K562 (cell line): ENCODE measurements around the gene ABL1. TPM values are rescaled to one million over a fixed set of nuclear protein-coding genes. Genes with fewer than 3 reads are reported as not detected.

Experiments used
- ATAC-seq: fragments of 200-7000 bp; cut with Tn5 transposase; 3 replicates; pipeline ENCODE4 v1.9.1; 2020; ENCODE audit warnings: moderate library complexity
- BruUV-seq: library from RNA; stranded (reverse); fragments of 400-500 nt; replicated peaks from 2 replicates; lab custom pipeline; 2021; lab: Mats Ljungman, UMichigan
- CTCF ChIA-PET: fragments of 300-600 bp; formaldehyde crosslinking; extraction: SDS; loops from one replicate; lab custom pipeline; 2021; ENCODE audit warnings: low intra/inter-chr PET ratio; lab: Yijun Ruan, JAX
- POLR2A ChIA-PET: fragments of 300-600, 350-650 bp; sonication (Branson Sonifier 250); formaldehyde crosslinking; extraction: SDS; loops from one replicate; lab custom pipeline; 2021; ENCODE audit warnings: antibody characterized with exemption, inconsistent platforms; lab: Yijun Ruan, JAX
- DNase-seq, 4 experiments: peaks; one replicate each; pipeline versions ENCODE4 v3.0.0 to v3.0.0-alpha.2; 2011 to 2018; ENCODE audit warnings: low spot score in 3 of 4, mixed read lengths in 3 of 4; ENCODE audit errors: extremely low read depth in 1 of 4
- FAIRE-seq: peaks from 2 replicates; lab custom pipeline; 2011; peaks lifted over from hg19 to GRCh38; lab: Jason Lieb, UNC
- H2AFZ ChIP-seq: 2 replicates; pipeline ENCODE4 v1.6.0; 2011; ENCODE audit warnings: low read depth, low read length, control low read depth, inconsistent platforms
- H3K27ac ChIP-seq: fragments of 200-600 bp; 3 replicates; pipeline ENCODE4 v1.8.0; 2011; ENCODE audit warnings: low read depth, mild to moderate bottlenecking, control low read depth, inconsistent platforms, low read length, moderate library complexity, mixed read lengths; ENCODE audit errors: extremely low read depth
- H3K27me3 ChIP-seq, 2 experiments: fragments of 300-600 bp in 1 of 2; 2 replicates in 1 of 2; 3 replicates in 1 of 2; pipeline versions ENCODE4 v1.6.0 to v1.8.0; 2011; ENCODE audit warnings: inconsistent platforms in 2 of 2, low read length in 2 of 2, mild to moderate bottlenecking in 1 of 2, mixed read lengths in 1 of 2, moderate library complexity in 1 of 2; ENCODE audit not compliant: control insufficient read depth in 2 of 2, insufficient read depth in 2 of 2
- H3K36me3 ChIP-seq: fragments of 300-600 bp; 3 replicates; pipeline ENCODE4 v1.8.0; 2011; ENCODE audit warnings: mild to moderate bottlenecking, low read length, inconsistent platforms; ENCODE audit not compliant: control insufficient read depth, insufficient read depth
- H3K4me1 ChIP-seq, 2 experiments: fragments of 200-600 bp in 1 of 2; replicated peaks in 1 of 2; 2 replicates in 1 of 2; 3 replicates in 1 of 2; pipeline versions ENCODE4 v1.5.1 to v1.8.0; 2011; ENCODE audit warnings: inconsistent platforms in 2 of 2, low read length in 2 of 2, mild to moderate bottlenecking in 1 of 2, mixed read lengths in 1 of 2, moderate library complexity in 1 of 2; ENCODE audit not compliant: control insufficient read depth in 2 of 2, insufficient read depth in 2 of 2
- H3K4me2 ChIP-seq: 2 replicates; pipeline ENCODE4 v1.6.1; 2011; ENCODE audit warnings: low read length, control low read depth, inconsistent platforms, mixed read lengths; ENCODE audit not compliant: insufficient read depth
- H3K4me3 ChIP-seq: fragments of 200-600 bp; sonication (generic), shearing (Covaris generic); 2 replicates; pipeline ENCODE4 v1.5.1; 2016; ENCODE audit warnings: control low read depth, inconsistent platforms
- H3K79me2 ChIP-seq: fragments of 200-600 bp; 3 replicates; pipeline ENCODE4 v1.8.0; 2011; ENCODE audit warnings: low read length, inconsistent platforms; ENCODE audit not compliant: control insufficient read depth, insufficient read depth
- H3K9ac ChIP-seq, 2 experiments: 2 replicates each; pipeline versions ENCODE4 v1.6.0 to v1.6.1; 2011; ENCODE audit warnings: low read depth in 2 of 2, low read length in 2 of 2, control low read depth in 1 of 2, inconsistent platforms in 1 of 2, mild to moderate bottlenecking in 1 of 2, mixed read lengths in 1 of 2; ENCODE audit not compliant: insufficient read depth in 1 of 2
- H3K9me1 ChIP-seq: one replicate; pipeline ENCODE4 v1.6.0; 2011; ENCODE audit warnings: inconsistent platforms, mild to moderate bottlenecking, low read length, moderate library complexity; ENCODE audit not compliant: control insufficient read depth, insufficient read depth
- H3K9me3 ChIP-seq: replicated peaks from 2 replicates; pipeline ENCODE4 v1.5.1; 2011; ENCODE audit warnings: low read depth, low read length, inconsistent platforms; ENCODE audit not compliant: control insufficient read depth, insufficient read depth
- H4K20me1 ChIP-seq: replicated peaks from 2 replicates; pipeline ENCODE4 v1.6.1; 2011; ENCODE audit warnings: low read length, inconsistent platforms, mixed read lengths; ENCODE audit not compliant: control insufficient read depth, insufficient read depth
- EP300 ChIP-seq: IDR thresholded peaks from 2 replicates; pipeline ENCODE4 v1.6.1; 2012; ENCODE audit warnings: low read length, improper control_type of control experiment
- EP400 ChIP-seq: fragments of 450-650 bp; IDR thresholded peaks from 2 replicates; pipeline ENCODE4 v1.6.1; 2017; ENCODE audit warnings: antibody characterized with exemption, mild to moderate bottlenecking, moderate library complexity
- ETV6 ChIP-seq, 3 experiments: fragments of 150-350 bp in 1 of 3; sonication (generic) in 1 of 3; formaldehyde crosslinking in 1 of 3; IDR thresholded peaks; 2 replicates each; pipeline versions ENCODE4 v1.6.1 to v1.8.0; 2014 to 2022; ENCODE audit warnings: borderline replicate concordance in 2 of 3, low read depth in 2 of 3, antibody characterized with exemption in 1 of 3, low read length in 1 of 3, mild to moderate bottlenecking in 1 of 3, missing genetic modification reagents in 1 of 3
- FOXJ3 ChIP-seq: sonication (generic); formaldehyde crosslinking; IDR thresholded peaks from 2 replicates; pipeline ENCODE4 v1.4.0; 2020; ENCODE audit warnings: mild to moderate bottlenecking, missing genetic modification reagents
- GABPB1 ChIP-seq: sonication (generic); formaldehyde crosslinking; IDR thresholded peaks from 2 replicates; pipeline ENCODE4 v1.8.0; 2022; ENCODE audit warnings: mild to moderate bottlenecking, missing genetic modification reagents
- HDGF ChIP-seq: fragments of 450-650 bp; IDR thresholded peaks from 2 replicates; pipeline ENCODE4 v1.6.1; 2016
- HES1 ChIP-seq: fragments of 450-650 bp; IDR thresholded peaks from 2 replicates; pipeline ENCODE4 v1.6.1; 2016; ENCODE audit warnings: low read depth, mild to moderate bottlenecking, moderate library complexity
- KAT7 ChIP-seq: sonication (generic); formaldehyde crosslinking; IDR thresholded peaks from 2 replicates; pipeline ENCODE4 v1.8.0; 2022; ENCODE audit warnings: missing genetic modification reagents, mild to moderate bottlenecking, borderline replicate concordance
- KLF16 ChIP-seq: IDR thresholded peaks from 2 replicates; pipeline ENCODE4 v1.6.1; 2016; ENCODE audit warnings: antibody characterized with exemption
- RBM25 ChIP-seq: fragments of 200-400 bp; formaldehyde crosslinking; IDR thresholded peaks from 2 replicates; pipeline ENCODE4 v1.6.1; 2018; ENCODE audit warnings: low read length, low read depth, moderate library complexity; ENCODE audit not compliant: severe bottlenecking
- SNIP1 ChIP-seq: fragments of 450-650 bp; IDR thresholded peaks from 2 replicates; pipeline ENCODE4 v1.7.1; 2017; ENCODE audit warnings: low read depth, mild to moderate bottlenecking
- YBX1 ChIP-seq: fragments of 450-650 bp; IDR thresholded peaks from 2 replicates; pipeline ENCODE4 v1.7.1; 2016; ENCODE audit warnings: mild to moderate bottlenecking
- ZFX ChIP-seq: sonication (generic); formaldehyde crosslinking; IDR thresholded peaks from 2 replicates; pipeline ENCODE4 v1.8.0; 2022; ENCODE audit warnings: mild to moderate bottlenecking, missing genetic modification reagents, moderate library complexity
- ZNF253 ChIP-seq: fragments of 250-450 bp; sonication (Bioruptor Pico); conservative IDR thresholded peaks from 2 replicates; pipeline ENCODE4 v1.6.1; 2021; ENCODE audit warnings: mild to moderate bottlenecking
- ZNF354B ChIP-seq: fragments of 250-450 bp; sonication (Bioruptor Pico); IDR thresholded peaks from 2 replicates; pipeline ENCODE4 v1.4.0; 2020
- WGBS: fragments of 100-300 bp; shearing (Covaris generic); methylation state at CpG from one replicate; pipeline ENCODE4 v1.1.6; 2016; ENCODE audit warnings: low coverage, mixed read lengths; ENCODE audit not compliant: insufficient coverage; ENCODE audit errors: missing lambda C conversion rate; 5-methylcytosine and 5-hydroxymethylcytosine counted together
- in situ Hi-C: fragments of 300-500 bp; cut with MboI; formaldehyde crosslinking; loops from 4 replicates; pipeline ENCODE4 v1.15.0; 2018; ENCODE audit warnings: inconsistent platforms, mixed read lengths
- intact Hi-C: fragments of 100-400 bp; cut with micrococcal nuclease; formaldehyde crosslinking; loops from 2 replicates; pipeline ENCODE4 v1.14.2; 2022
- polyA plus RNA-seq, 8 experiments: library from polyadenylated mRNA; depleted of rRNA in 4 of 8; stranded (reverse) in 5 of 8; unstranded in 3 of 8; fragments of >200 nt; fragmentation: Nextera tagmentation in 2 of 8; fragmentation: Illumina TruSeq in 1 of 8; extraction: Ambion mirVana in 2 of 8; extraction: Trizol in 1 of 8; gene quantifications; 2 replicates each; pipeline versions ENCODE4 v1.2.1 to v1.2.3, GENCODE V29; 2011 to 2014; ENCODE audit warnings: inconsistent platforms in 1 of 8, missing spikeins in 1 of 8
- total RNA-seq, 7 experiments: library from RNA; depleted of rRNA in 6 of 7; stranded (reverse); fragments of >200 nt in 6 of 7; fragmentation: Illumina TruSeq in 2 of 7; extraction: Trizol in 2 of 7; gene quantifications; 2 replicates each; pipeline versions ENCODE4 v1.2.1 to v1.2.3, GENCODE V29; 2011 to 2021; ENCODE audit warnings: low replicate concordance in 1 of 7

Gene ABL1
- total and polyA plus RNA-seq, 9 of the 15 experiments (the other 6 are each of a cell fraction or from before 2014, with no cell fraction given), result 1.5 to 130 (median 37.8) TPM

GRCh38 chr9:130865921-130866320 lies 30.9 kb downstream of the ABL1 start:
- H3K4me2 ChIP-seq, result no peak overlapping the region
- POLR2A ChIA-PET, result interaction anchor here (0.6 to 15.4 kb wide), 23 partner anchors 8 to 314 kb away, joined by 3 to 220 read pairs (median 5); no protein-coding TSS in a partner anchor
- no peak overlapping the region for H2AFZ ChIP-seq
- no peak for FAIRE-seq
- H3K36me3 ChIP-seq, result peaks cover 37% of the 10 kb centered on the region; the same call in 2 of the 3 replicates
- peaks cover 4% of the 10 kb centered on the region in 2 experiments; a peak in 4 of 5 replicates for H3K4me1 ChIP-seq
- TF ChIP-seq ETV6 (IDR thresholded peaks at IDR 0.05; ENCODE audit: borderline replicate concordance in 1 of 2, low read depth in 2 of 2, low read length in 1 of 2) (no peak), ETV6 (CRISPR knock-in tag; IDR thresholded peaks at IDR 0.05; ENCODE audit: borderline replicate concordance) (no peak), ZFX (no peak), SNIP1 (no peak), HDGF (no peak), KAT7 (CRISPR knock-in tag) (no peak), RBM25 (no peak), EP300 (no peak), EP400 (no peak), YBX1 (no peak), KLF16 (no peak), GABPB1 (CRISPR knock-in tag) (no peak), ZNF354B (CRISPR knock-in tag) (no peak), FOXJ3 (CRISPR knock-in tag) (no peak), ZNF253 (no peak), HES1 (no peak)
- no peak overlapping the region for H3K9ac ChIP-seq
- H4K20me1 ChIP-seq, result peaks cover 46% of the 10 kb centered on the region
- H3K27ac ChIP-seq, result no peak overlapping the region
- no TSS peak for BruUV-seq
- WGBS, result 90% methylated on average over 3 of the region's 3 CpGs
- no peak overlapping the region for H3K4me3 ChIP-seq
- H3K9me1 ChIP-seq, result peaks cover 9% of the 10 kb centered on the region
- intact Hi-C loops, result loop anchor here (1.0 to 2.0 kb wide), 4 partner anchors 41 to 180 kb away; no protein-coding TSS in a partner anchor
- no peaks in the 10 kb centered on the region for H3K9me3 ChIP-seq
- no peak; the same call in 2 of the 3 replicates for ATAC-seq
- CTCF ChIA-PET, result interaction anchor here (0.5 to 15.1 kb wide), 13 partner anchors 34 to 970 kb away, joined by 3 to 636 read pairs (median 4); partner anchors contain the start of gene FIBCD1
- H3K27me3 ChIP-seq, result no peaks in the 10 kb centered on the region
- H3K79me2 ChIP-seq, result no peaks in the 10 kb centered on the region
- in situ Hi-C loops, result loop anchor here (10.0 kb wide), 1 partner anchor 411 kb away; no protein-coding TSS in a partner anchor
- peak in 2 of 4 experiments; percentile 61 to 65 for DNase-seq
